ENCODE measurements around the gene ARHGEF28.

ARHGEF28 gene

GRCh38 chr5:73747696-73748380 is 121.8 kb downstream of the ARHGEF28 start:
- DNase-seq, result no peak

GRCh38 chr5:73748510-73749400 is 122.8 kb downstream of the ARHGEF28 start:
- peak; percentile 14 for DNase-seq

DNA sequence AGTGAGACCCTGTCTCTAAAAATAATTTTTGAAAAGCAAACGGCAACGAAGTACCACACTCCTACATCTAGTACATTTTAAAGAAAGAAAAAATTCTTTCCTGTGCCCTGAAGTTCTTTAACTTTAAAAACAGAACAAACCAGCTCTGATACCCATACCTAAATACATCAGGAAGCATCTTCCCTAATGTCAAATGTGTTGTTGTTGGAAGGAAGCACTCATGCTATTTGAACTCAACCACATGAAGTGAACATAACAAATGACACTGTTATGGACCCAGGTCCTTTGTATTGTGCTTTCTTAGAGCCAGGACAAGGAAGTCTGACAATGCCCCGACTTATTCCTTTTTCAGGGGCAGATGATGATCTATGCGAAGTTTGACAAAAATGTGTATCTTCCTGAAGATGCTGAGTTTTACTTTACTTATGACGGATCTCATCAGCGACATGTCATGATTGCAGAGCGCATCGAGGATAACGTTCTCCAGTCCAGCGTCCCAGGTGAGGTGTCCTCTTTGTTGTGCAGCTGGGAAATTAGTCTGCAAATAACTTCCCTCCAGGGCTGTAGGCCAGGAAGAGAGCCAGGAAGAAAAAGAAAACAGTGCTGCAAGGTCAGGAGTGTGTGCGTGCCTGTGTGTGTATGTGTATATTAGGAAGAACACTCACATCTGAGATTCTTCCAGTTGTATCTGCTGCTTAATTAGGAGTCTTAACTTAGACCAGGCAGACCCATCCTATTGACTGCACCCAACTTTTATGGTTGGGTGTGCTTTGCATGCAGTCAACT is 123.7 kb downstream of the ARHGEF28 start:
- DNase-seq, result no peak

DNA sequence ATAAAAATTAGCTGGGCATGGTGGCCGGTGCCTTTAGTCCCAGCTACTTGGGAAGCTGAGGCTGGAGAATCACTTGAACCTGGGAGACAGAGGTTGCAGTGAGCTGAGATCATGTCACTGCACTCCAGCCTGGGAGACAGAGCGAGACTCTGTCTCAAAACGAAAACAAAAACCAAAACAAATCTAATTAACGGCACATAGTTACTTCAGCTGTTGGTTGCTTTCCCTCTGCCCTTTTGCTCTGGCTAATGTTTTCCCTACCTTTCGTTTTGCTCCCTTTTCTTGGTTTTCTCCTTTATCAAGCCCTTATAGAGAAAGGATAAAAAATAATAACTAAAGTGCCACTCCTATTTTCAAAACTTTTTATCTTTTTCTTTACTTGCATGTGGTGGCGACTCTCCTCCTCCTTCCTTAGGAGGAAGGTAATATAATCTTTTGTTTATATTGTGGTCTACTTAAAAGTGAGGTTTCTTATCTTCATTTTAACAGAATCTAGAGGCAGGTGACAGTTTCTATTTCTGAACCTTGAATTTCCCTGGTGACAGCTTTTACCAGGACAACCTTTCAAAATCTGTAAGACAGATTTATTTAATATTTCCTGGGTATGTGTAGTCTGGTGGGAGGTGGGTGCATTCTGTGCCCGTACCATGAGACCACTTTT is 125.4 kb downstream of the ARHGEF28 start:
- no peak for DNase-seq

GRCh38 chr5:73754254-73754653 is 128.3 kb downstream of the ARHGEF28 start:
- DNase-seq, result no peak

GRCh38 chr5:73757416-73757815 is 131.4 kb downstream of the ARHGEF28 start:
- no peak for DNase-seq

DNA sequence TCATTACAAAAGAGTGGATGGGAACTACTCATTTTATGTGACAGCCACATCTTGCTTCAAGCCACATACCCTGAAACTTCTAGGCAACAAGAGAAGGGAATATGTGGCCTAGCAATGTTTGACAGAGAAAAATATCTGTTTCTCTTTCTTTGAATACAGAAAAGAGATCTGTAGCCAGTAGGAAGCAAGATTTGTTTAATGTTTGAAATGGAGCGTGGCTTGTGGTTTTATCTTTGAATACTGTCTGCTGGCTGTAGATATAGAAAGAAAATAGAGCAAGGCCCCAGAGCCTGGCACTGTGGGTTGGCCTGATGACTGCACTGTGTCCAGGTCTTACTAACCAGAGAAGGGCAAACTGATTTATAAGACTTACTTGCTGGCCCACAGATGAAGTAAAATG is 133.8 kb downstream of the ARHGEF28 start:
- no peak for DNase-seq

GRCh38 chr5:73763300-73764032 is 137.5 kb downstream of the ARHGEF28 start:
- no peak for DNase-seq

DNA sequence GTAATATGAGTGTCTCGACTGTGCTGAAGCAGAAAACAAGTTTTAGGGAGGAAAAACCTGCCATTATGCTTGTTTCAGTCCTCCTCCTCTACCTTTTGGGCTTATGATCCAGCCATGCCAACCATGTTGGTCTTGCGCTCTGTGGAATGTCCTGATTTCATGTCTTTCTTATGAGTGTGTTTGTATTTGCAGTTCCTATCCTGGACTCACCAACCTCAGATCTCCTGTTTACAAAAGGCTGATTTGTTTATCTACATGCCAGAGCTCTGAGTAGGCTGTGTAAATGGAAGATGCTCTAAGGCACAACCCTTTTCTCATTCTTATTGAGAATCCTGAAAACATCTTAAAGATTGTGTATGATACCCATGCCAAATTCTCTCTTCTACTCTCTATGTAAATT is 138.6 kb downstream of the ARHGEF28 start:
- no peak for DNase-seq

GRCh38 chr5:73764996-73765395 is 139.0 kb downstream of the ARHGEF28 start:
- no peak for DNase-seq

GRCh38 chr5:73766902-73767301 is 140.9 kb downstream of the ARHGEF28 start:
- no peak for DNase-seq

- no peak for DNase-seq
These were observed 144.4 kb downstream of the ARHGEF28 start for GRCh38 chr5:73770172-73771025.

DNA sequence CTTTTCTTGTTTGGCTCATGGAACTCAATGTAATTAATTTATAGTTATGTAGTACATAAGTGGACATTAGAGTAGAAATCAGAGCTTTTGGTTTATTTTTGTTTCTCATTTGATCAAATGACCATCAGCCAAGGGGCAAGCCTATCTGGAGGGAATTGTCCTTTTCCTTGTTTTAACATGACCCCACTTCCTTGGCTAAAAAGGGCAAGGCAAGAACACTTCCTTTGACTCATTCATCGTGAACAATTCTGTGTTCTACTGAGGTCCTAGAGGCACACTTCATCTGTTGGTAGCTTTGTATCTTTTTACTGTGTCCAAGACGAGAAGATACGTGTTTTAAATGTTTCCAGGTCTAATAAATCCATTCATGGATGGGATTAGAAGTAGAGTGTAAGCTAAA is 148.9 kb downstream of the ARHGEF28 start:
- DNase-seq, result no peak

- DNase-seq, result no peak
These were observed 150.4 kb downstream of the ARHGEF28 start for GRCh38 chr5:73776405-73776804.

- DNase-seq, result no peak
These were observed 151.2 kb downstream of the ARHGEF28 start for GRCh38 chr5:73777192-73777591.

DNA sequence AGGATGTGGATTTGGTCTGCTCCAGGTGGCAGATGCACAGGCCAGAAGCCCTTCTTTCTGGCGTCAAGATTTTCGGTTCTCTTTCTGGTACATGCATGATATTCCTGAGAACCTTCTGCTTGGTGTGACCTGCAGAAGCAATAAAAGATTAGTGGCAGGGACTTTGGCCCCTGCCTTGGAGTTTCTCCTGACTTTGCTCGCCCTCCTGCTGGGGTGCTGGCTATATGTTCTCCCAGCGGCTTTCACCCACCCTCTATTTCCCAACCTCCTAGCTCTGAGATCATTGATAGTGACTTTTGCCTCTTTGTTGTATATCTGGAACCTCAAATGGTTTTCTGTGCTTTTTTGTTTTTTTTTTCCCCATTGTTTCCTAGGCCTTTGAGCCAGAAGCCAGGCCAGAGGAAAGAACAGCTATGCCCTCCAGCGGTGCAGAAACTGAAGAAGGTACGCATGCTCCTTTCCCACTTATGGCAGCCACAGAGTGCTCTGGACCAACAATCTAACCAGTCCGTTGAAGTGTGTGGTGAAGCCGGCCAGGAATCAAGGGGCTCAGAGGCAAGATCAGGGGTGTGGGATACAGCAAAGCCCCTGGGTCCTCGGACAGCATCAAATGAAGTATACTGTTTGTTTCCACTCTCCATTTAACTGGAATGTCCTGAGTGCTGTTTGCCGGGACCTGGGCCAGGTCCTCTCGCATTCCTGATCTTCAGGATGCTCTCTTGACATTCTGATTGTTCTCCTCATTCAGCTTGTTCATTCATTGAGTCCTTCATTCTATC is 154.5 kb downstream of the ARHGEF28 start:
- DNase-seq, result no peak

DNA sequence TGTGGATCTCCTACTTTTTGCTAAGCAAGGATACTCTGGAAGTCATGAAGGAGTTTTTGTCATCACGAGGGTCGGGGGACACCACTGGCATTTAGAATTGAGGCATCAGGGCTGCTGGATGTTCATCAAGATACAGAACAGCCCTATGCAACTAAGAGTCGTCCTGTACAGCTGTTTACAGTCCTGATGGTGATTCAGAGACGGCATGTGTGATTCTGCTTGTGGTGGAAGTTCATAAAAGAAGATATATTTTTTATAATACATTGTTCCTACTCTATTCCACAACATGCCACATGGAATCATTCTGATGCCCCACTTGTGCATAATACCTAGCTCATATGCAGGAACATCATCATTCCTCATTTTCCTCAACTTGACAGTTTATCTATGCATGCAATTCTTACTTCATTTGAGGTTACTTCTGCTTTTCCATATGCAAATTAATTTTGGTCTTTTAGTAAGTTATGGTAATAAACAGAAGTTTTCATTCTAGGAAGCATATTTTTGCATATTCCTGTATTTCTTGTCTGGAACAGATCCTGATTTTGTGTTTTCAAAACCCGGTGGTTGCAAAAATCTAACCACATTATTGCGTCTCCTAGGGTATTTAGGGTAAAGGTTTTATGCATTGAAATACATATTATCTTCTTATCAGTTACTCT is 155.2 kb downstream of the ARHGEF28 start:
- no peak for DNase-seq

GRCh38 chr5:73783828-73784227 is 157.8 kb downstream of the ARHGEF28 start:
- no peak for DNase-seq

- no peak for DNase-seq
These were observed 160.2 kb downstream of the ARHGEF28 start for GRCh38 chr5:73786043-73786831.

Data from DMS 273 treated with DMSO at 0.1 percent for 48 hours (cell line).